GM12872 (cell line): ENCODE results near the gene CSF2.

Experiments
- CTCF ChIP-seq: IDR thresholded peaks from 3 replicates; pipeline ENCODE4 v1.5.1; 2011; ENCODE audit warnings: low read depth, mild to moderate bottlenecking, low read length, moderate library complexity; ENCODE audit not compliant: insufficient read depth

CSF2 gene

DNA sequence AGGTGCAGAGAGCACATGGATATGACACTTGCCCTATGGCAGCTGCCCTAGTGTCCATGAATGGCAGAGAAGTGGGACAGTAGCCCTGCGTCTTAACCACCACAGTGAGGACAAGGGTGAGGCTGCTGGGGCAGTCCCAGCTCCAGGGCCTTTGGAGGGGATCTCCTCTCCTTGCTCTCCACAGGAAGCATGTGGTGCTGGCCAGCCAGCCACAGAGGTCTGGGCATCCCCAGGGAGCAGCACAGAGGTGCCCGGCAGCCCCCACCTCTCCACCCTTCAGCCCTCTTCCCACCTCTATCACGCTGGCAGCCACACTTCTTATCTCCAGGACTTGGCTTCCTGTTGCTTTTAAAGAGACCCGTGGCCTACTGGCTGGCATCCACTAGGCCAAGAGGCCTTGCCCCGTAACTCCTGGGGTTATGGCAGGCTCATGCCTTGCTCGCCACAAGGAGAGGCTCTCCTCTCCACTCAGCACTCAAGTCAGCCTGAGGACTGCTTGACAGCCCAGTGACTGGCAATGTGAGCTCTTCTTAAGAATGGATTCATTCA is 21.9 kb downstream of the CSF2 start:
- TF ChIP-seq CTCF = no peak

GRCh38 chr5:132096904-132097303 is 23.3 kb downstream of the CSF2 start:
- no peak for TF ChIP-seq CTCF

DNA sequence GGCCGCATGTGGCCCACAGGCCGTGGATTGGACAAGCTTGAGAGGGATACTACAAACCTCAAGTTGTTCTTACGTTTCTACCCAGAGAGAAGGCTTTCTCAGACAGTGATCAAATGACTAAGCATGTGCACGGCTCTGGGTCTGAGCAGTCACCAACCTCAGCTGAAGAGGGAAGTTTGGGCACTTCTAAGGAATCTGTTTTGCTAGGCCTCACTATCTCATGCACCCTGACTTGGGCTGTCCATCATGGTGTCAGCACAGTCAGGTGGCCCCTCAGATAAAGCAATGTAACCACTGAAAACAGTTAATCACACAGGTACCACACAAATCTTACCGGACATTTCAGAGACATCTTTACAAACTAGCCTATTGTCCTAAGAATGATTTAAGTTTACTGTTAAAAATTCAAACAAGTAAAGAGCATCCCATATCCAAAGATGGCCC is 24.6 kb downstream of the CSF2 start:
- no peak for TF ChIP-seq CTCF

- TF ChIP-seq CTCF = no peak
These were observed 25.0 kb downstream of the CSF2 start for GRCh38 chr5:132098621-132099020.

DNA sequence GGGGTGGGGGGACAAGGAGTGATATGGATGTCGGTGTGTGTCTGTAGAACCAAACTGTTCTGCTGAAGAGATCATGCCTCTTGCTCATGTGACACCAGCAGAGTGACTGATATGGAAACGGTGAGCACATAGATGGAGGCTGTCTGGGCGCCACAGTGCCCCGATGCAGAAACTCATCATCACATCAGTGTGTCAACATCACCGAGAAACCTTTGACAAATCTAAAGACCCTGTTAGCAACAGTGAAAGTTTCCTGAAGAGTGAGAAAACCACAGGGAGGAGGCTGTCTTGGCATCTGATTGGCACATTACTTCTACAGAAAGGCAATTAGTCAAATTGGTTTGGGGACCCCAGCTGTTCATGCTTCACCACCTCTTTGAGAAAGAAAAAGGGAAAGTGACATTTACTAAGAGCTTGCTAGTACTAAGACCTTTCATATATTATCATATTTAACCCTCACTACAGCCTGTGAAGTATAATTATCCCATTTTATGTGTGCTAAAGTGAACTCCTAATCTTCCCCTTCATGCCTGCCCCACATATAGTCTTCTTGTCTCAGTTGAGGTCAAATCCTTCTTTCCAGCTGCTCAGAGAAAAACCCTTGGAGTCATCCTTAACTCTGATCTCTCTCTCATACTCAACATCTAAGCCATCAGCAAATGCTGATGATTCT is 25.6 kb downstream of the CSF2 start:
- TF ChIP-seq CTCF = no peak

DNA sequence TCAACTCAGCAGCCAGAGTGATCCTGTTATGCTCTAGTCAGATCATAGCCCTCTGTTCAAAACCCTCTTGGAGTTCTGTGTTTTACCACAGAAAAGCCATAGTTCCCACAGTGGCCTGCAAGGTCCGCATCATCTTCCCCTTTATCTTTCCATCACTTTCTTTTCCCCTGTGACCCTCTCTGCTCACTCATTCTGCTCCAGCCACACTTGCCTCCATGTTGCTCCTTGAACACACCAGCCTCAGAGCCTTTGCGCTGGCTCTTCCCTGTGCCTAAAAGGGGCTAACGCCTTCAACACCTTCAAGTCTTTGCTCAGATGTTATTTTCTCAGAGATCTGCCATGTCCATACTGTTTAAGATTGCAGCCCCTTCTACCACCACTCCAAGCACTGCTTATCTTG is 26.3 kb downstream of the CSF2 start:
- TF ChIP-seq CTCF = no peak

- TF ChIP-seq CTCF = no peak
These were observed 27.2 kb downstream of the CSF2 start for GRCh38 chr5:132100672-132101261.
